ENCODE measurements around the gene HIVEP1. TPM values are rescaled to one million over a fixed set of nuclear protein-coding genes. Genes with fewer than 3 reads are reported as not detected.

The HIVEP1 gene
- total and polyA plus RNA-seq, 2 of the 13 experiments (the other 11 are each of a cell fraction or from before 2014, with no cell fraction given) = 7.4 to 9.9 TPM

GRCh38 chr6:12173181-12173580 lies 161.1 kb downstream of the HIVEP1 start (continued):
- TF ChIP-seq ZNF362 (CRISPR knock-in tag; IDR thresholded peaks at IDR 0.05; ENCODE audit: borderline replicate concordance) (no peak), PBX2 (CRISPR knock-in tag; IDR thresholded peaks at IDR 0.05) (no peak), ZNF766 (CRISPR knock-in tag; IDR thresholded peaks at IDR 0.05; ENCODE audit: borderline replicate concordance) (no peak), PPARG (CRISPR knock-in tag; conservative IDR thresholded peaks at IDR 0.05) (no peak)

- H3K4me1 ChIP-seq (ENCODE audit: insufficient read depth, low read length) = no peaks in the 10 kb centered on the region
- ChIA-PET POLR2A (no interaction called here), CTCF (ENCODE audit: low intra/inter-chr PET ratio, low total read pairs) (no interaction called here)
- no peak for TF ChIP-seq CEBPZ (IDR thresholded peaks at IDR 0.05; ENCODE audit: low read length)
- TF ChIP-seq ZNF512 (CRISPR knock-in tag; IDR thresholded peaks at IDR 0.05) = no peak
- TF ChIP-seq GLI4 (CRISPR knock-in tag; IDR thresholded peaks at IDR 0.05; ENCODE audit: borderline replicate concordance) = no peak
- no peak for TF ChIP-seq ZNF124 (CRISPR knock-in tag; IDR thresholded peaks at IDR 0.05)
- no peak for TF ChIP-seq CSRNP2 (CRISPR knock-in tag; conservative IDR thresholded peaks at IDR 0.05; ENCODE audit: low read depth)
- TF ChIP-seq KDM2A (CRISPR knock-in tag; IDR thresholded peaks at IDR 0.05; ENCODE audit: borderline replicate concordance, low read depth) = no peak
- no peak for TF ChIP-seq MIER3 (CRISPR knock-in tag; IDR thresholded peaks at IDR 0.05; ENCODE audit: borderline replicate concordance)
- TF ChIP-seq EP300 (IDR thresholded peaks at IDR 0.05; ENCODE audit: low read depth in 2 of 2, low read length in 2 of 2) = no peak
- TF ChIP-seq EP300 (CRISPR knock-in tag; IDR thresholded peaks at IDR 0.05; ENCODE audit: borderline replicate concordance) = no peak
- TF ChIP-seq GTF3A (CRISPR knock-in tag; conservative IDR thresholded peaks at IDR 0.05) = no peak
- intact Hi-C loops (cut with micrococcal nuclease; ENCODE audit: unreplicated experiment) = no loop called here
- H3K9me3 ChIP-seq (ENCODE audit: low read length) = no peaks in the 10 kb centered on the region
- ATAC-seq (no peak), DNase-seq (ENCODE audit: low spot score) (no peak), FAIRE-seq (no peak)
- H3K27me3 ChIP-seq (ENCODE audit: control insufficient read depth in 1 of 2, insufficient read depth in 2 of 2, low read length in 2 of 2) = no peaks in the 10 kb centered on the region
- no peak overlapping the region for H3K4me3 ChIP-seq (replicated peaks in 1 of 3; ENCODE audit: insufficient read depth in 1 of 3, low read depth in 2 of 3, low read length in 3 of 3)
- H3K36me3 ChIP-seq (replicated peaks in 1 of 2; ENCODE audit: control insufficient read depth in 1 of 2, insufficient read depth in 2 of 2, low read length in 2 of 2) = no peaks in the 10 kb centered on the region
- no peaks in the 10 kb centered on the region for H3K79me2 ChIP-seq (ENCODE audit: insufficient read depth, low read length)
- no peaks in the 10 kb centered on the region for H4K20me1 ChIP-seq (ENCODE audit: insufficient read depth, low read length)
- H3K27ac ChIP-seq (ENCODE audit: extremely low read length, insufficient read depth, low read length) = no peak overlapping the region
- no peak overlapping the region for H2AFZ ChIP-seq (ENCODE audit: low read length)
- in situ Hi-C loops (cut with HindIII; ENCODE audit: extremely low pct_ligation_motif_present, low pct_unique_long_range_greater_than_20kb) = no loop called here
- H3K4me2 ChIP-seq (ENCODE audit: low read depth, low read length) = no peak overlapping the region
- WGBS (ENCODE audit: low lambda C conversion rate) = 40% methylated on average over 2 of the region's 2 CpGs
- no peak overlapping the region for H3K9ac ChIP-seq (ENCODE audit: insufficient read depth, low read depth, low read length)
- no TSS peak for BruUV-seq (replicated peaks)
Measured at GRCh38 chr6:12173661-12174060, 161.5 kb downstream of the HIVEP1 start.

All from HepG2 (cell line).